Measurements from ENCODE around the gene DDB1. TPM values are rescaled to one million over a fixed set of nuclear protein-coding genes. Genes with fewer than 3 reads are reported as not detected.

Gene DDB1
- total and polyA plus RNA-seq, 10 of the 15 experiments (the other 5 are each of a cell fraction or from before 2014, with no cell fraction given), result 136 to 272 (median 216) TPM

- no peak for TF ChIP-seq ZBTB33 (IDR thresholded peaks at IDR 0.05)
- TF ChIP-seq ZNF24 (IDR thresholded peaks at IDR 0.05), result no peak
- no peak for TF ChIP-seq TAF1 (IDR thresholded peaks at IDR 0.05; ENCODE audit: borderline replicate concordance, low read depth, low read length)
- 0 out of 2 replicates have a peak, but pooled peaks have one; percentile 40 for TF ChIP-seq ZNF217 (IDR thresholded peaks at IDR 0.05)
- no peak for TF ChIP-seq USF2 (IDR thresholded peaks at IDR 0.05; ENCODE audit: borderline replicate concordance, low read depth, low read length)
- TF ChIP-seq USF1 (IDR thresholded peaks at IDR 0.05; ENCODE audit: borderline replicate concordance, extremely low read length, insufficient read depth, low read depth, low read length), result no peak
- no peak; the same call in 1 of the 2 replicates for TF ChIP-seq NR2F1 (conservative IDR thresholded peaks at IDR 0.05)
- no peak for TF ChIP-seq GABPA (IDR thresholded peaks at IDR 0.05; ENCODE audit: low read depth)
- TF ChIP-seq EED (IDR thresholded peaks at IDR 0.05; ENCODE audit: low read depth), result no peak
- no peak for TF ChIP-seq SMAD1 (IDR thresholded peaks at IDR 0.05; ENCODE audit: low read depth, partially characterized antibody)
- no peak for TF ChIP-seq RBBP5 (conservative IDR thresholded peaks at IDR 0.05)
- TF ChIP-seq SREBF2 (IDR thresholded peaks at IDR 0.05; ENCODE audit: low read length), result no peak
- no peak for TF ChIP-seq CHD4 (IDR thresholded peaks at IDR 0.05)
- no peak for TF ChIP-seq HSF1 (IDR thresholded peaks at IDR 0.05; ENCODE audit: low read depth, low read length)
- TF ChIP-seq ZNF274 (IDR thresholded peaks at IDR 0.05; ENCODE audit: insufficient read depth, insufficient read length), result no peak
- no peak for TF ChIP-seq PAX8 (IDR thresholded peaks at IDR 0.05)
- TF ChIP-seq FOS (IDR thresholded peaks at IDR 0.05; ENCODE audit: borderline replicate concordance, extremely low read depth, insufficient read length), result no peak
- TF ChIP-seq BCL11A (IDR thresholded peaks at IDR 0.05; ENCODE audit: low read depth, low read length), result no peak
- no peak for TF ChIP-seq RUNX3 (IDR thresholded peaks at IDR 0.05; ENCODE audit: low read length)
- no peak for TF ChIP-seq SP1 (IDR thresholded peaks at IDR 0.05; ENCODE audit: low read depth, low read length)
- peak; percentile 6; the same call in 1 of the 2 replicates for TF ChIP-seq MAX (IDR thresholded peaks at IDR 0.05; ENCODE audit: low read depth, low read length)
- no peak for TF ChIP-seq FOXK2 (IDR thresholded peaks at IDR 0.05)
- no peak for TF ChIP-seq MEF2B (IDR thresholded peaks at IDR 0.05; ENCODE audit: partially characterized antibody, poor library complexity, severe bottlenecking)
Observed at GRCh38 chr11:61294717-61295595, 37.9 kb downstream of the DDB1 start, which contains the start of gene VWCE (continued).

Measured in GM12878 (cell line).